H54 (cell line): ENCODE measurements around the gene PPIP5K1.
"Not testable (repeated sequence)": the region's sequence is repeated elsewhere in the genome, so short reads cannot be mapped to it uniquely, and the experiment has no call there.

Experiments
- DNase-seq: peaks from one replicate; pipeline ENCODE4 v3.0.0; 2011; ENCODE audit warnings: low spot score, mixed read lengths; ENCODE audit not compliant: insufficient read length
- FAIRE-seq: peaks from 3 replicates; lab custom pipeline; 2011; peaks lifted over from hg19 to GRCh38; lab: Jason Lieb, UNC
- POLR2A ChIP-seq: IDR thresholded peaks from 2 replicates; pipeline ENCODE4 v1.6.1; 2011; ENCODE audit warnings: low read depth, mild to moderate bottlenecking, low read length

Gene PPIP5K1

GRCh38 chr15:43589778-43590466, at the start of gene PPIP5K1:
TSS of gene PPIP5K1 (minus strand) at chr15:43590208. CDS start at chr15:43584504, 5,704 bp downstream.
- peak; percentile 95 for FAIRE-seq
- DNase-seq: not testable (repeated sequence)

- FAIRE-seq, DNase-seq: not testable (repeated sequence)
Observed at GRCh38 chr15:43638464-43639204, 48.6 kb upstream of the PPIP5K1 start.

GRCh38 chr15:43626937-43627336, 36.9 kb upstream of the PPIP5K1 start:
- not testable (repeated sequence) for FAIRE-seq, DNase-seq

- FAIRE-seq (no peak), DNase-seq (no peak)
- no peak for TF ChIP-seq POLR2A
Observed at GRCh38 chr15:43625106-43625505, 35.1 kb upstream of the PPIP5K1 start.

- peak; percentile 83 for FAIRE-seq
Observed at GRCh38 chr15:43622068-43622799, 32.2 kb upstream of the PPIP5K1 start.

GRCh38 chr15:43618700-43619099, 28.7 kb upstream of the PPIP5K1 start, which contains the start of gene STRC:
TSS of gene STRC (minus strand) at chr15:43618800. CDS start at chr15:43618722, 78 bp downstream.
- FAIRE-seq, DNase-seq: not testable (repeated sequence)

More at GRCh38 chr15:43622068-43622799, 32.2 kb upstream of the PPIP5K1 start:
- not testable (repeated sequence) for DNase-seq

- FAIRE-seq, DNase-seq: not testable (repeated sequence)
Observed at GRCh38 chr15:43617750-43618149, 27.7 kb upstream of the PPIP5K1 start.

GRCh38 chr15:43602233-43602632, 12.2 kb upstream of the PPIP5K1 start:
- FAIRE-seq: not testable (repeated sequence)
- peak; percentile 23 for DNase-seq

GRCh38 chr15:43600200-43600599, 10.2 kb upstream of the PPIP5K1 start:
- not testable (repeated sequence) for FAIRE-seq, DNase-seq

- FAIRE-seq, DNase-seq: not testable (repeated sequence)
Observed at GRCh38 chr15:43599131-43599530, 9.1 kb upstream of the PPIP5K1 start.

GRCh38 chr15:43593328-43594190, 3.6 kb upstream of the PPIP5K1 start, which contains the start of gene CKMT1B:
TSS of gene CKMT1B (plus strand) at chr15:43594027. CDS start at chr15:43594219, 192 bp downstream.
- FAIRE-seq, DNase-seq: not testable (repeated sequence)

- not testable (repeated sequence) for FAIRE-seq, DNase-seq
Observed at GRCh38 chr15:43592841-43593240, 2.8 kb upstream of the PPIP5K1 start.

GRCh38 chr15:43574607-43575006, 15.4 kb downstream of the PPIP5K1 start:
- DNase-seq, FAIRE-seq: not testable (repeated sequence)

GRCh38 chr15:43566615-43567014, 23.4 kb downstream of the PPIP5K1 start:
- DNase-seq, FAIRE-seq: not testable (repeated sequence)

- not testable (repeated sequence) for FAIRE-seq, DNase-seq
Observed at GRCh38 chr15:43563793-43564192, 26.2 kb downstream of the PPIP5K1 start.

- not testable (repeated sequence) for FAIRE-seq, DNase-seq
Observed at GRCh38 chr15:43562753-43563152, 27.3 kb downstream of the PPIP5K1 start.
